RWPE2 (cell line): ENCODE data around the gene KIF20B.
"Not testable (repeated sequence)": the region's sequence is repeated elsewhere in the genome, so short reads cannot be mapped to it uniquely, and the experiment has no call there.

Experiments
- ATAC-seq: fragments of 200-7000 bp; cut with Tn5 transposase; 3 replicates; pipeline ENCODE4 v1.9.1; 2021; ENCODE audit warnings: low read depth
- DNase-seq: peaks from one replicate; pipeline ENCODE4 v3.0.0-alpha.2; 2020; ENCODE audit warnings: low spot score
- H3K27ac ChIP-seq: fragments of 450-650 bp; 2 replicates; pipeline ENCODE4 v1.5.1; 2017; ENCODE audit warnings: mild to moderate bottlenecking; ENCODE audit not compliant: poor library complexity, severe bottlenecking
- H3K27me3 ChIP-seq: fragments of 250-450 bp; sonication (Bioruptor Pico); 2 replicates; pipeline ENCODE4 v1.5.1; 2021; ENCODE audit warnings: mild to moderate bottlenecking, moderate library complexity; ENCODE audit not compliant: insufficient read depth, poor library complexity, severe bottlenecking
- H3K36me3 ChIP-seq: fragments of 250-450 bp; sonication (Bioruptor Pico); 2 replicates; pipeline ENCODE4 v1.5.1; 2020; ENCODE audit warnings: low read depth, mild to moderate bottlenecking, moderate library complexity
- H3K4me1 ChIP-seq: fragments of 250-450 bp; sonication (Bioruptor Pico); 2 replicates; pipeline ENCODE4 v1.5.1; 2021; ENCODE audit warnings: mild to moderate bottlenecking, moderate library complexity; ENCODE audit not compliant: insufficient read depth, poor library complexity, severe bottlenecking
- H3K4me3 ChIP-seq: fragments of 250-450 bp; sonication (Bioruptor Pico); 2 replicates; pipeline ENCODE4 v1.5.1; 2021; ENCODE audit warnings: mild to moderate bottlenecking, moderate library complexity; ENCODE audit not compliant: severe bottlenecking
- H3K9me3 ChIP-seq: fragments of 250-450 bp; sonication (Bioruptor Pico); 2 replicates; pipeline ENCODE4 v1.5.1; 2021; ENCODE audit warnings: mild to moderate bottlenecking, moderate library complexity; ENCODE audit not compliant: severe bottlenecking
- TF ChIP-seq, protein P1 (sequence below): fragments of 450-650 bp; IDR thresholded peaks from one replicate; pipeline ENCODE4 v1.5.1; 2017; ENCODE audit warnings: mild to moderate bottlenecking, moderate library complexity; ENCODE audit not compliant: poor library complexity, severe bottlenecking

The KIF20B gene

DNA sequence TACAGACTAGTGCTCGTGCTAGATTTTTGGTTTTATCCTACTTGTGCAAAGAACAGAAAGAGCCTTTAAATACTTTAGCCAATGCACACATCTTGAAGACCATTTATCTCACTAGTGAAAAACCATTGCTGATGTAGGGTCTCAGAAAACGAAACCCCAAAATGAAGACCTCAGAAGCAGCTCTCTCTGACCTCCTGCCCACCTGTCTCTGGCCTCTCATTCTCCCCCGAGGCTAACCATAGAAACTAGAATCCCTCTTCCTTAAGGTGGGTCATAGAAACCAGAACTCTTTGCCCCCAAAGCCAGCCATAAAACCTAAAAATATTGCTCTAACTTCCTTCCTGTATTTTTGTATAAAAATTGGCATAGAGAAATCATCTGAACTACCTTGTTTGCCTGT is 112.2 kb downstream of the KIF20B start:
- DNase-seq (no peak), ATAC-seq (no peak)
- Histone ChIP-seq H3K27me3 (no peaks in the 10 kb centered on the region), H3K9me3 (peaks cover 3% of the 10 kb centered on the region), H3K4me1 (no peaks in the 10 kb centered on the region), H3K36me3 (no peaks in the 10 kb centered on the region), H3K4me3 (no peak overlapping the region), H3K27ac (no peak overlapping the region)
- TF ChIP-seq, protein P1, sequence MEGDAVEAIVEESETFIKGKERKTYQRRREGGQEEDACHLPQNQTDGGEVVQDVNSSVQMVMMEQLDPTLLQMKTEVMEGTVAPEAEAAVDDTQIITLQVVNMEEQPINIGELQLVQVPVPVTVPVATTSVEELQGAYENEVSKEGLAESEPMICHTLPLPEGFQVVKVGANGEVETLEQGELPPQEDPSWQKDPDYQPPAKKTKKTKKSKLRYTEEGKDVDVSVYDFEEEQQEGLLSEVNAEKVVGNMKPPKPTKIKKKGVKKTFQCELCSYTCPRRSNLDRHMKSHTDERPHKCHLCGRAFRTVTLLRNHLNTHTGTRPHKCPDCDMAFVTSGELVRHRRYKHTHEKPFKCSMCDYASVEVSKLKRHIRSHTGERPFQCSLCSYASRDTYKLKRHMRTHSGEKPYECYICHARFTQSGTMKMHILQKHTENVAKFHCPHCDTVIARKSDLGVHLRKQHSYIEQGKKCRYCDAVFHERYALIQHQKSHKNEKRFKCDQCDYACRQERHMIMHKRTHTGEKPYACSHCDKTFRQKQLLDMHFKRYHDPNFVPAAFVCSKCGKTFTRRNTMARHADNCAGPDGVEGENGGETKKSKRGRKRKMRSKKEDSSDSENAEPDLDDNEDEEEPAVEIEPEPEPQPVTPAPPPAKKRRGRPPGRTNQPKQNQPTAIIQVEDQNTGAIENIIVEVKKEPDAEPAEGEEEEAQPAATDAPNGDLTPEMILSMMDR = no peak

DNA sequence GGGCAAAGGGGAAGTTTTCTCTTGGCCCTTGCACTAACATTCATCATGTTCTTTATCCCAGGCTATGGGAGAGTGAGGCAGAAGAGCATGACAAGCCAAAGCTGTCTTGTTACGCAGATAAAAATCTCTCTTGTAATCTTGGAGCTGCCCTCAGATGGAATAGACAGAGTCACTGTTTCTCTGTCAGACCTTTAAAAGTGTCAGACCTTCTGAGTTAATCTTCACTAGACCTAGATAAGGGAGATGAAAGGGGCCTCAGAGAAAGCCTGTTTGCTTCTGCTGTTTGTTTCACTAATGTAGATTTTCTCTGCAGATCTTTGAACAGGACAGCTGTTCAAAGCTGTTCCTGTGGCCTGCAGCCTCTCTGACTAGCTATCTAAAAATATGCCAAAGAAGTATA is 112.9 kb downstream of the KIF20B start:
- ATAC-seq (no peak), DNase-seq (no peak)
- Histone ChIP-seq H3K27ac (no peak overlapping the region), H3K9me3 (peaks cover 10% of the 10 kb centered on the region), H3K4me3 (no peak overlapping the region), H3K27me3 (no peaks in the 10 kb centered on the region), H3K36me3 (no peaks in the 10 kb centered on the region), H3K4me1 (no peaks in the 10 kb centered on the region)
- TF ChIP-seq, protein P1 = no peak

DNA sequence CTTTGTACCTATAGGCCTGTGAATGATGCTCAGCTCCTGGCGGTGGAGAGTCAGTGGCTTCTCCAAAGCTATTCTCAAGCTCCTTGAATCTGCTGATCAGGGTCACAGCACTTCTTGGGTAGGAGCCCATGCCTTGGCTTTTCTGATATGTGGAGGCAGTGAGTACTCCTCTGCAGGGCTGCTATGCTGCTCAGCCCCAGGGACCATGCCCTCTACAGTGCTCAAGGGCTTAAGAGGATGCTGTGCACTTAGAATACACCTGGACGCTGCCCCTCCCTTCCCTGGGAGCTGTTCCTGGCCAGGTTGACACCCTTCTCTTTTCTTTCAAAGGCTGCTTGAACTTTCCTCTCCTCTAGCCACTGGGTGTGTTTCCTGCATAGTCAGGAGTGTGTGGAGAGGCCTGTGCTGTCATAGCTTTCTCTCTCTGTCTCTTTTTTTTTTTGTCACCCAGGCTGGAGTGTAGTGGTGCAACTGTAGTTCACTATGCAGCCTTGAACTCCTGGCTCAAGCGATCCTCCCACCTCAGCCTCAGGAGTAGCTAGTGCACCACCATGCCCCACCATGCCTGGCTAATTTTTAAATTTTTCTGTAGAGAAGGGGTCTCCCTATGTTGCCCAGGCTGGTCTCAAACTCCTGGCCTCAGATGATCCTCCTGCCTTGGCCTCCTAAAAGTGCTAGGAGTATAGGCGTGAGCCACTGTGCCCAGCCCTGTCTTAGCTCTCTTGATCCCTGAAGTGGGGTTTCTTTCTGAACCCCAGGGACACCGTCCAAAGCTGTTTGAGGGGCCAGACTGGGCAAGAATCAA is 113.9 kb downstream of the KIF20B start:
- Histone ChIP-seq H3K27ac (no peak overlapping the region), H3K4me3 (no peak overlapping the region), H3K4me1 (no peaks in the 10 kb centered on the region), H3K36me3 (no peaks in the 10 kb centered on the region), H3K27me3 (no peaks in the 10 kb centered on the region), H3K9me3 (peaks cover 11% of the 10 kb centered on the region)
- ATAC-seq (no peak), DNase-seq (no peak)
- TF ChIP-seq, protein P1 = no peak

DNA sequence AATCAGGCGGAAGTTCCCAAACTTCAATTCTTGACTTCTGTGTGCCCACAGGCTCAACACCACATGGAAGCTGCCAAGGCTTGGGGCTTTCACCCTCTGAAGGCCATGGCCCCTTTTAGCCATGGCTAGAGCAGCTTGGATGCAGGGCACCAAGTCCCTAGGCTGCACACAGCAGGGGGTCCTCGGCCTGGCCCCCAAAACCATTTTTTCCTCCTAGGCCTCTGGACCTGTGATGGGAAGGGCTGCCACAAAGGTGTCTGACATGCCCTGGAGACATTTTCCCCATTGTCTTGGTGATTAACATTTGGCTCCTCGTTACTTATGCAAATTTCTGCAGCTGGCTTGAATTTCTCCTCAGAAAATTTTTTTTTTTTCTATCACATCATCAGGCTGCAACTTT is 117.6 kb downstream of the KIF20B start:
- ATAC-seq, H3K27ac ChIP-seq, H3K4me1 ChIP-seq, H3K27me3 ChIP-seq, DNase-seq, H3K4me3 ChIP-seq, H3K36me3 ChIP-seq: not testable (repeated sequence)
- peaks cover 11% of the 10 kb centered on the region for H3K9me3 ChIP-seq
